Cardiac muscle cell (in vitro differentiated cells and primary cell): Measurements from ENCODE around the gene PPIB. TPM values are rescaled to one million over a fixed set of nuclear protein-coding genes. Genes with fewer than 3 reads are reported as not detected.

Experiments
- DNase-seq, 2 donors: peaks; one replicate each; pipeline versions ENCODE4 v3.0.0 to v3.0.0-alpha.2; 2010 to 2017; ENCODE audit warnings: low read depth in 1 of 2, low spot score in 1 of 2
- H3K27ac ChIP-seq: fragments of 200-600 bp; sonication (generic); 2 replicates; pipeline ENCODE4 v1.5.1; 2016
- H3K27me3 ChIP-seq: fragments of 200-600 bp; sonication (generic); 2 replicates; pipeline ENCODE4 v1.6.0; 2016; ENCODE audit warnings: control low read depth
- H3K36me3 ChIP-seq: fragments of 200-600 bp; sonication (generic); 2 replicates; pipeline ENCODE4 v1.5.1; 2016; ENCODE audit warnings: control low read depth
- H3K4me1 ChIP-seq: fragments of 200-600 bp; sonication (generic); 2 replicates; pipeline ENCODE4 v1.8.1; 2017; ENCODE audit warnings: low read depth, mild to moderate bottlenecking, mixed run types
- H3K4me3 ChIP-seq: fragments of 200-600 bp; sonication (generic); 2 replicates; pipeline ENCODE4 v1.5.1; 2016; ENCODE audit warnings: mild to moderate bottlenecking
- H3K9me3 ChIP-seq: fragments of 200-600 bp; sonication (generic); 2 replicates; pipeline ENCODE4 v1.5.1; 2017; ENCODE audit warnings: low read depth, mild to moderate bottlenecking, control low read depth
- polyA plus RNA-seq: library from polyadenylated mRNA; unstranded; fragments of >200 nt; fragmentation: Nextera tagmentation; extraction: Ambion mirVana; gene quantifications from 2 replicates; pipeline ENCODE4 v1.2.1, GENCODE V29; 2016
- total RNA-seq: library from RNA; depleted of rRNA; stranded (reverse); fragments of >200 nt; gene quantifications from 2 replicates; pipeline ENCODE4 v1.2.3, GENCODE V29; 2016
- TF ChIP-seq, protein P1 (sequence below): IDR thresholded peaks from 2 replicates; pipeline ENCODE4 v1.5.1; 2012; ENCODE audit warnings: low read depth, mild to moderate bottlenecking, low read length

PPIB gene
- total and polyA plus RNA-seq, 2 experiments from 2014 or later, result 382 to 1,055 TPM

- TF ChIP-seq, protein P1, sequence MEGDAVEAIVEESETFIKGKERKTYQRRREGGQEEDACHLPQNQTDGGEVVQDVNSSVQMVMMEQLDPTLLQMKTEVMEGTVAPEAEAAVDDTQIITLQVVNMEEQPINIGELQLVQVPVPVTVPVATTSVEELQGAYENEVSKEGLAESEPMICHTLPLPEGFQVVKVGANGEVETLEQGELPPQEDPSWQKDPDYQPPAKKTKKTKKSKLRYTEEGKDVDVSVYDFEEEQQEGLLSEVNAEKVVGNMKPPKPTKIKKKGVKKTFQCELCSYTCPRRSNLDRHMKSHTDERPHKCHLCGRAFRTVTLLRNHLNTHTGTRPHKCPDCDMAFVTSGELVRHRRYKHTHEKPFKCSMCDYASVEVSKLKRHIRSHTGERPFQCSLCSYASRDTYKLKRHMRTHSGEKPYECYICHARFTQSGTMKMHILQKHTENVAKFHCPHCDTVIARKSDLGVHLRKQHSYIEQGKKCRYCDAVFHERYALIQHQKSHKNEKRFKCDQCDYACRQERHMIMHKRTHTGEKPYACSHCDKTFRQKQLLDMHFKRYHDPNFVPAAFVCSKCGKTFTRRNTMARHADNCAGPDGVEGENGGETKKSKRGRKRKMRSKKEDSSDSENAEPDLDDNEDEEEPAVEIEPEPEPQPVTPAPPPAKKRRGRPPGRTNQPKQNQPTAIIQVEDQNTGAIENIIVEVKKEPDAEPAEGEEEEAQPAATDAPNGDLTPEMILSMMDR, result no peak
- no peak for DNase-seq
Measured at GRCh38 chr15:64163659-64164362, 989 bp upstream of the PPIB start.

GRCh38 chr15:64162478-64162868 is 349 bp downstream of the PPIB start:
- peaks cover 23% of the 10 kb centered on the region for H3K36me3 ChIP-seq
- H3K4me3 ChIP-seq, result peak overlapping the region; percentile 58
- H3K4me1 ChIP-seq, result peaks cover 36% of the 10 kb centered on the region
- no peak for DNase-seq
- H3K9me3 ChIP-seq, result no peaks in the 10 kb centered on the region
- TF ChIP-seq, protein P1, result no peak
- H3K27ac ChIP-seq, result peak overlapping the region; percentile 89
- no peaks in the 10 kb centered on the region for H3K27me3 ChIP-seq

More at GRCh38 chr15:64163659-64164362, 989 bp upstream of the PPIB start:
- H3K4me1 ChIP-seq, result peaks cover 31% of the 10 kb centered on the region
- H3K27ac ChIP-seq, result peak overlapping the region; percentile 79
- H3K9me3 ChIP-seq, result no peaks in the 10 kb centered on the region
- peaks cover 15% of the 10 kb centered on the region for H3K36me3 ChIP-seq
- peak overlapping the region; percentile 8 for H3K4me3 ChIP-seq
- no peaks in the 10 kb centered on the region for H3K27me3 ChIP-seq

DNA sequence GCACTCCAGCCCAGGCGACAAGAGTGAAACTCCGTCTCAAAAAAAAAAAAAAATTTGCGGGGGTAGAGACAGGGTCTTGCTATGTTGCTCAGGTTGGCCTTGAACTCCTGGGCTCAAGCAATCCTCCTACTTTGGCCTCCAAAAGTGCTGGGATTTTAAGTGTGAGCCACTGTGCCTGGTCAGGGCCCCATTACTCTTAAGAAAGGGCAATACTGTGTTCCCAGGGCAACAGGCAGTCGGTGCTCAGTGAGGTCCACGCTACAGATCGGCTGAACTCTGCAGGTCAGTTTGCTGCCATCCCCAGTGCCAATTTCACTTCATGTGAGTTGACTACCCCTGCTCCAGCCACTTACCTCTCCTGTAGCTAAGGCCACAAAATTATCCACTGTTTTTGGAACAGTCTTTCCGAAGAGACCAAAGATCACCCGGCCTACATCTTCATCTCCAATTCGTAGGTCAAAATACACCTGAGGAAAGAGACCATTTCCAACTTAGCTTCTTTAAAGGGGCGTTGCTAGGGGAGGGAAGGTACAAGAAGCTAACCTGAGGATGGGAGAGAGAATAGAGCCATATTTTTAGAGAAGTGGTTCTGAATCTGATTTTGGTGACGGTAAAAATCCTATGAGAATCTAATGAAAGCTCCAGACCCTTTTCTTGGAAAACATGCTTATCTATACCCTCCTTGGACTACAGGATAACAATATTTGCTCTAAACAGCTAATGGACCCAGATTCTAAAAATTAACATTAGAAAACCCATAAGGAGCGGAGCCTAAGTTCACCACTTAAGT is 939 bp downstream of the PPIB start:
- peak overlapping the region; percentile 89 for H3K27ac ChIP-seq
- TF ChIP-seq, protein P1, result no peak
- H3K4me3 ChIP-seq, result peak overlapping the region; percentile 58
- DNase-seq, result no peak
- H3K27me3 ChIP-seq, result no peaks in the 10 kb centered on the region
- peaks cover 36% of the 10 kb centered on the region for H3K4me1 ChIP-seq
- H3K9me3 ChIP-seq, result no peaks in the 10 kb centered on the region
- peaks cover 29% of the 10 kb centered on the region for H3K36me3 ChIP-seq

DNA sequence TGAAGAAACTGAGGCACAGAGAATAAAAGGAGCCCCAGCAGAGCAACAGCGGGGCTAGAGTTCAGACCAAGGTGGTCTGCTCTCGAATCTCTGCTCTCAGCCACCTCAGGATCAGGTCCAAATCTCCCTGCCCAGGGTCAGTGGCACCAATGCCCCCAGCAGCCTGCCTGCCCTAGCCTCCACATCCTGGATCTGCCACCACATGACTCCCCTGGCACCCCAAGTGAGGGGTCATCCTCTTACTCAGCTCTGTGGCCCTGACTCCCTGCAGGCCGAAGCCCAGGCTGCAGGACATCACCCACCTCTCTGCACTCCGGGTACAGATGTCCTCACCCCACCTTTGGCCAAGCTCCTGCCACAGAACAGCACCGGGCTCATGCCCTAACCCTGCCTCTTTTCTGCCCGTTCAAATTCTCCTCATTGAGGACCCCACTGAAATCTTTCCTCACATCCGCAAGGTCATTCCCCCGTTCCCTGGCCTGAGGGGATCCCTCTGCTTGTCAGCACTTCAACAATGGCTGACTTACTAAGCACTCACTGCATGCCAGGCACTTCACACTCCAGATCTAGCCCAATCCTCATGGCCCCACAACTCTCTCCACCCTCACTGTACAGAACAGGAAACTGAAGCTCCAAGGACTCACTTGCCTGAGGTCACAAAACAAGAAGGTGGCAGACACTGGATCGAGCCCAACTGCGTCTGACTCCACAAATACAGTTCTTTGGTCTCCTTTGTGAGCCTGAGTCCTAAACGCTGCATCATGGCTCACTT is 4.3 kb downstream of the PPIB start:
- Histone ChIP-seq H3K27ac (peak overlapping the region; percentile 78), H3K36me3 (peaks cover 41% of the 10 kb centered on the region), H3K4me1 (peaks cover 31% of the 10 kb centered on the region), H3K4me3 (no peak overlapping the region), H3K27me3 (no peaks in the 10 kb centered on the region), H3K9me3 (no peaks in the 10 kb centered on the region)
- peak in 1 of 2 donors; percentile 83 for DNase-seq
- TF ChIP-seq, protein P1, result no peak

GRCh38 chr15:64157599-64158125 is 5.2 kb downstream of the PPIB start:
- DNase-seq, result no peak
- H3K4me1 ChIP-seq, result peaks cover 29% of the 10 kb centered on the region
- peaks cover 7% of the 10 kb centered on the region for H3K27me3 ChIP-seq
- no peaks in the 10 kb centered on the region for H3K9me3 ChIP-seq
- TF ChIP-seq, protein P1, result no peak
- H3K4me3 ChIP-seq, result no peak overlapping the region
- peaks cover 41% of the 10 kb centered on the region for H3K36me3 ChIP-seq
- H3K27ac ChIP-seq, result peak overlapping the region; percentile 78
